HCT116 (cell line): ENCODE results near the gene ACACA. TPM values are rescaled to one million over a fixed set of nuclear protein-coding genes. Genes with fewer than 3 reads are reported as not detected.

Source experiments
- ATAC-seq: fragments of 200-7000 bp; cut with Tn5 transposase; 2 replicates; pipeline ENCODE4 v1.9.1; 2020; ENCODE audit warnings: mild to moderate bottlenecking, moderate library complexity
- BruUV-seq: library from RNA; stranded (reverse); fragments of 400-500 nt; replicated peaks from 2 replicates; lab custom pipeline; 2021; lab: Mats Ljungman, UMichigan
- CTCF ChIA-PET: fragments of 300-600 bp; sonication (Branson Sonifier 250); formaldehyde crosslinking; loops from one replicate; lab custom pipeline; 2021; ENCODE audit warnings: antibody characterized with exemption; lab: Charles Lee
- POLR2A ChIA-PET: fragments of 300-600, 350-600 bp; sonication (Branson Sonifier 250); formaldehyde crosslinking; loops from one replicate; lab custom pipeline; 2021; ENCODE audit warnings: antibody characterized with exemption; lab: Charles Lee
- RAD21 ChIA-PET, 2 experiments: fragments of 300-600 bp; sonication (Branson Sonifier 250); formaldehyde crosslinking; loops; one replicate each; lab custom pipeline; 2023; ENCODE audit warnings: low total read pairs in 2 of 2; ENCODE audit not compliant: uncharacterized antibody in 2 of 2, unreplicated experiment in 2 of 2, low non-redundant PET in 1 of 2; lab: Charles Lee
- DNase-seq: peaks from one replicate; pipeline ENCODE4 v3.0.0-alpha.2; 2010; ENCODE audit warnings: low read depth, low spot score
- H2AFZ ChIP-seq: fragments of 200-600 bp; shearing (Covaris generic), sonication (generic); 2 replicates; pipeline ENCODE4 v1.6.1; 2017; ENCODE audit warnings: low read depth, mixed run types, mixed read lengths, antibody characterized with exemption, low read length; ENCODE audit not compliant: poor library complexity, severe bottlenecking
- H3K27ac ChIP-seq: 2 replicates; pipeline ENCODE4 v1.5.1; 2012; ENCODE audit warnings: low read depth, low read length
- H3K27me3 ChIP-seq: fragments of 200-600 bp; sonication (generic); 2 replicates; pipeline ENCODE4 v1.6.1; 2016; ENCODE audit warnings: mixed run types, low read length, mixed read lengths; ENCODE audit not compliant: insufficient read depth
- H3K36me3 ChIP-seq, 2 experiments: fragments of 200-500 bp in 1 of 2; fragments of 200-600 bp in 1 of 2; sonication (Bioruptor generic) in 1 of 2; sonication (generic) in 1 of 2; 2 replicates each; pipeline versions ENCODE4 v1.5.1 to v1.6.1; 2014 to 2016; ENCODE audit warnings: low read length in 2 of 2, inconsistent platforms in 1 of 2, mixed read lengths in 1 of 2, mixed run types in 1 of 2; ENCODE audit not compliant: insufficient read depth in 2 of 2, control insufficient read depth in 1 of 2
- H3K4me1 ChIP-seq, 2 experiments: fragments of 200-600 bp in 1 of 2; sonication (generic) in 1 of 2; 2 replicates each; pipeline versions ENCODE4 v1.5.1 to v1.6.1; 2012 to 2017; ENCODE audit warnings: low read length in 2 of 2, inconsistent platforms in 1 of 2, mild to moderate bottlenecking in 1 of 2, mixed read lengths in 1 of 2, mixed run types in 1 of 2, moderate library complexity in 1 of 2; ENCODE audit not compliant: insufficient read depth in 2 of 2, control insufficient read depth in 1 of 2
- H3K4me2 ChIP-seq: fragments of 200-600 bp; sonication (generic); 2 replicates; pipeline ENCODE4 v1.6.1; 2017; ENCODE audit warnings: mixed run types, low read length, mixed read lengths
- H3K4me3 ChIP-seq, 2 experiments: fragments of 200-600 bp in 1 of 2; sonication (generic) in 1 of 2; replicated peaks in 1 of 2; 2 replicates each; pipeline ENCODE4 v1.5.1; 2011 to 2016; ENCODE audit warnings: low read length in 2 of 2, control low read depth in 1 of 2, low read depth in 1 of 2, mild to moderate bottlenecking in 1 of 2, mixed read lengths in 1 of 2, mixed run types in 1 of 2
- H3K79me2 ChIP-seq: fragments of 200-600 bp; sonication (generic); 2 replicates; pipeline ENCODE4 v1.6.1; 2017; ENCODE audit warnings: mild to moderate bottlenecking, mixed run types, low read length, moderate library complexity, mixed read lengths; ENCODE audit not compliant: insufficient read depth
- H3K9ac ChIP-seq: fragments of 200-600 bp; sonication (generic); 2 replicates; pipeline ENCODE4 v1.6.1; 2016; ENCODE audit warnings: low read length, mixed read lengths
- H3K9me2 ChIP-seq: fragments of 200-600 bp; sonication (generic), shearing (Covaris generic); 2 replicates; pipeline ENCODE4 v1.6.1; 2017; ENCODE audit warnings: mixed run types, mild to moderate bottlenecking, moderate library complexity; ENCODE audit not compliant: insufficient read depth
- H3K9me3 ChIP-seq, 2 experiments: fragments of 200-500 bp in 1 of 2; fragments of 200-600 bp in 1 of 2; sonication (Bioruptor generic) in 1 of 2; sonication (generic) in 1 of 2; 2 replicates each; pipeline ENCODE4 v1.6.1; 2014 to 2017; ENCODE audit warnings: low read length in 2 of 2, mixed read lengths in 2 of 2, inconsistent platforms in 1 of 2, low read depth in 1 of 2, mild to moderate bottlenecking in 1 of 2, mixed run types in 1 of 2, moderate library complexity in 1 of 2; ENCODE audit not compliant: control insufficient read depth in 1 of 2, insufficient read depth in 1 of 2
- H4K20me1 ChIP-seq: fragments of 200-600 bp; sonication (generic), shearing (Covaris generic); 2 replicates; pipeline ENCODE4 v1.6.1; 2017; ENCODE audit warnings: mixed run types, mild to moderate bottlenecking, moderate library complexity; ENCODE audit not compliant: insufficient read depth
- ATF3 ChIP-seq: IDR thresholded peaks from 2 replicates; pipeline ENCODE4 v1.6.1; 2012
- CEBPB ChIP-seq: IDR thresholded peaks from 2 replicates; pipeline ENCODE4 v1.6.1; 2012; ENCODE audit warnings: low read depth
- CTCF ChIP-seq, 3 experiments: fragments of 200-600 bp in 1 of 3; sonication (generic) in 1 of 3; IDR thresholded peaks in 2 of 3; conservative IDR thresholded peaks in 1 of 3; 2 replicates each; pipeline ENCODE4 v1.5.1; 2012 to 2017; ENCODE audit warnings: low read depth in 2 of 3, low read length in 2 of 3, antibody characterized with exemption in 1 of 3, borderline replicate concordance in 1 of 3, control low read depth in 1 of 3, mild to moderate bottlenecking in 1 of 3, mixed read lengths in 1 of 3, mixed run types in 1 of 3, moderate library complexity in 1 of 3; ENCODE audit not compliant: insufficient read depth in 1 of 3
- EGR1 ChIP-seq: IDR thresholded peaks from 2 replicates; pipeline ENCODE4 v1.6.1; 2012; ENCODE audit warnings: low read depth
- ELF1 ChIP-seq: IDR thresholded peaks from 2 replicates; pipeline ENCODE4 v1.6.1; 2012; ENCODE audit warnings: low read depth, borderline replicate concordance
- EZH2 ChIP-seq: fragments of 200-600 bp; sonication (generic); IDR thresholded peaks from 2 replicates; pipeline ENCODE4 v1.6.1; 2017; ENCODE audit warnings: antibody characterized with exemption, mixed run types
- POLR2A ChIP-seq: IDR thresholded peaks from 2 replicates; pipeline ENCODE4 v1.7.0; 2011; ENCODE audit warnings: borderline replicate concordance; ENCODE audit not compliant: insufficient read depth, insufficient read length; ENCODE audit errors: extremely low read depth
- POLR2AphosphoS5 ChIP-seq: IDR thresholded peaks from 2 replicates; pipeline ENCODE4 v1.6.1; 2011; ENCODE audit warnings: mild to moderate bottlenecking, low read depth, low read length, moderate library complexity
- RAD21 ChIP-seq: IDR thresholded peaks from 2 replicates; pipeline ENCODE4 v1.6.1; 2012; ENCODE audit warnings: low read depth, mild to moderate bottlenecking
- SRF ChIP-seq: IDR thresholded peaks from 2 replicates; pipeline ENCODE4 v1.6.1; 2012; ENCODE audit warnings: low read depth
- YY1 ChIP-seq: IDR thresholded peaks from 2 replicates; pipeline ENCODE4 v1.6.1; 2011; ENCODE audit warnings: low read length, low read depth, moderate library complexity, mild to moderate bottlenecking; ENCODE audit not compliant: insufficient replicate concordance; ENCODE audit errors: extremely low read depth
- ZNF274 ChIP-seq: fragments of 200-500 bp; sonication (Bioruptor generic); IDR thresholded peaks from 2 replicates; pipeline ENCODE4 v1.6.1; 2014; ENCODE audit warnings: mild to moderate bottlenecking, low read depth, low read length, inconsistent platforms
- intact Hi-C: fragments of 100-400 bp; cut with micrococcal nuclease; formaldehyde crosslinking; loops from 2 replicates; pipeline ENCODE4 v1.10.0; 2022
- total RNA-seq: library from RNA; stranded (reverse); gene quantifications from one replicate; pipeline ENCODE4 v1.2.1, GENCODE V29; 2021; ENCODE audit not compliant: unreplicated experiment
- TF ChIP-seq, protein P1 (sequence below): IDR thresholded peaks from 2 replicates; pipeline ENCODE4 v1.6.1; 2012

The ACACA gene
- total RNA-seq, 1 experiment from 2014 or later, result 161 TPM

DNA sequence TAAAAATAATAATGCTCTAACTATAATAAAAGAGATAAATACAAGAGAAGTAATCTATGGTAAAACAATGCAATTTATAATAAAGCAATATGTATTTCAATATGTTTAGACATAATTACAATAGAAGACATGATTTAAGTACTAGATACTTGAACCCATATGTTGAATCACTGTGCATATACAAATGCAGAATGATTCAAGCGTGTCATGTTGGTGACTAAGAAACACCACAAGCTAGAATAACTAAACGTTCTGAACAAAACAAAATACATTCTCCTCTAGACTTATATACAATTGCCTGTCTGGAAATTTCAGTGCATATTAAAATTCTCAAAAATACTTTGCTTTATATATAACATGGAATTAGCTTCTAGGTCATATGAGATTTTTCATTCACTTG, 11.2 kb upstream of the ACACA start:
- H3K9me2 ChIP-seq, result no peaks in the 10 kb centered on the region
- no peak overlapping the region for H3K9ac ChIP-seq
- POLR2A ChIA-PET, result no interaction called here
- BruUV-seq, result no TSS peak
- no peaks in the 10 kb centered on the region for H3K4me1 ChIP-seq
- ATAC-seq (no peak), DNase-seq (no peak)
- H3K4me3 ChIP-seq, result no peak overlapping the region
- no peak overlapping the region for H2AFZ ChIP-seq
- TF ChIP-seq ZNF274 (no peak), POLR2A (no peak), CEBPB (no peak), ELF1 (no peak), EZH2 (no peak), RAD21 (no peak), YY1 (no peak)
- TF ChIP-seq, protein P1, sequence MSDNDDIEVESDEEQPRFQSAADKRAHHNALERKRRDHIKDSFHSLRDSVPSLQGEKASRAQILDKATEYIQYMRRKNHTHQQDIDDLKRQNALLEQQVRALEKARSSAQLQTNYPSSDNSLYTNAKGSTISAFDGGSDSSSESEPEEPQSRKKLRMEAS, result no peak
- H3K9me3 ChIP-seq, result no peaks in the 10 kb centered on the region
- intact Hi-C loops, result loop anchor here (2.0 kb wide), 1 partner anchor 13 kb away; no protein-coding TSS in a partner anchor
- no peak overlapping the region for H3K4me2 ChIP-seq
- CTCF ChIA-PET, result no interaction called here
- peaks cover 6% of the 10 kb centered on the region; the same call in 1 of the 2 replicates for H4K20me1 ChIP-seq
- no peaks in the 10 kb centered on the region for H3K27me3 ChIP-seq
- H3K27ac ChIP-seq, result no peak overlapping the region
- RAD21 ChIA-PET, result no interaction called here
- peaks cover 29% of the 10 kb centered on the region for H3K79me2 ChIP-seq
- H3K36me3 ChIP-seq, result peaks cover 8 to 13% of the 10 kb centered on the region in 2 experiments; a peak in 3 of 4 replicates

DNA sequence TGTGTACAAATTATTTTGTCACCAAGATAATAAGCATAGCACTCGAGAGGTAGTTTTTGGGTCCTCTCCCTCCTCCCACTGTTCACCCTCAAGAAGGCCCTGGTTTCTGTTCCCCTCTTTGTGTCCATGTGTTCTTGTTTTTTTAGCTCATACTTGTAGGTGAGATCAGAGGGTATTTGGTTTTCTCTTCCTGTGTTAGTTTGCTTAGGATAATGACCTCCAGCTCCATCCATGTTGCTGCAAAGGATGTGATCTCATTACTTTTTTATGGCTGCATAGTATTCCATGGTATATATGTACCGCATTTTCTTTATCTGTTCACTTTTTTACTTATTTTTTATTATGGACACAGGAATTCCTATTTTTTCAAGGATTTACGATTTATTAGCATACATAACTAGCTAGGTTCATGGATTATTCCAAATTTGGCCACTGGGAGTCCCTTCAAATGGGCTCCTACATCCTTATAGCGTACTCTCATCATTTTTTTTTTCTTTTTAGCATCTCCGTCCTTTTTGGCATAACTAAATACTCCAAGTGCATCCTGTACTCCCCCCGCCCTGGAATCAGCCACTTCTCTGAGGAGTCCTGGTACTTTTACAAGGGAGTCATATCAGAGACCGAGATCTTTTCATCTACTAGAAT, 7.4 kb upstream of the ACACA start:
- DNase-seq (no peak), ATAC-seq (peak; percentile 55; the same call in 1 of the 2 replicates)
- Histone ChIP-seq H3K4me1 (no peaks in the 10 kb centered on the region), H3K27me3 (no peaks in the 10 kb centered on the region), H3K9me3 (no peaks in the 10 kb centered on the region), H4K20me1 (peaks cover 6% of the 10 kb centered on the region; the same call in 1 of the 2 replicates), H3K9me2 (no peaks in the 10 kb centered on the region), H3K79me2 (peaks cover 38% of the 10 kb centered on the region), H3K4me3 (no peak overlapping the region), H3K27ac (no peak overlapping the region), H3K4me2 (no peak overlapping the region), H2AFZ (no peak overlapping the region), H3K36me3 (peaks cover 14 to 22% of the 10 kb centered on the region in 2 experiments; a peak in 3 of 4 replicates), H3K9ac (no peak overlapping the region)
- RAD21 ChIA-PET, result no interaction called here
- TF ChIP-seq POLR2AphosphoS5 (no peak), SRF (no peak), ATF3 (no peak), ELF1 (no peak), CTCF (IDR thresholded peaks at IDR 0.05 in 2 of 3, conservative IDR thresholded peaks at IDR 0.05 in 1 of 3; ENCODE audit: borderline replicate concordance in 1 of 3, insufficient read depth in 1 of 3, low read depth in 2 of 3, low read length in 2 of 3) (peak; percentile 3 to 50 (median 24); a peak in 2 of 6 replicates), EGR1 (no peak)
- CTCF ChIA-PET, result interaction anchor here (1.0 kb wide), 1 partner anchor 41 kb away, joined by 4 read pairs; no protein-coding TSS in a partner anchor
- intact Hi-C loops, result no loop called here
- BruUV-seq, result no TSS peak
- POLR2A ChIA-PET, result interaction anchor here (1.3 kb wide), 1 partner anchor 12 kb away, joined by 4 read pairs; no protein-coding TSS in a partner anchor
